Measurements from ENCODE around the gene LRRC59. TPM values are rescaled to one million over a fixed set of nuclear protein-coding genes. Genes with fewer than 3 reads are reported as not detected.

LRRC59 gene
- total RNA-seq, 3 donors from 2014 or later: 76.8 to 143 (median 109) TPM

DNA sequence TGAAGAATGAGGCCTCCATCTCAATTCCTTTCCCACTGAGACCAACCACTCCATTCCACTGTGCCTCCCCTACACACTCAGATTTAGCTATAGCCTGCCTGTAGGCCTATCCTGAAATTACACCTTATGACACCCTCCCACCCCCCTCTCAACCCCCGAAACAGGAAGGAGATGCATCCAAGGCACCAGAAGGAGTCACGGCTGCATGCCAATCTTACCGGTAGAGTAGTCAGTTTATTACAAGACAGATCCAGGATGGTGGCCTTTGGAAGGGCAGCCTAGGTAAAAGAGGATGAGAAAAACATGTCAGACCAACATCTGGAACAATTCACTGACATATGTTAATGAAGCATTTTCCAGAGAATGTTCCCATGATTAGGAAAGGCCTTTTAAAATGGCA is 2.6 kb downstream of the LRRC59 start:
- Histone ChIP-seq H3K4me3 (no peak overlapping the region), H3K9me3 (no peaks in the 10 kb centered on the region), H3K4me1 (ENCODE audit: low read depth) (peaks cover 25% of the 10 kb centered on the region), H3K36me3 (ENCODE audit: low read depth) (peaks cover 13% of the 10 kb centered on the region)
- ATAC-seq (no peak), DNase-seq (no peak)
- TF ChIP-seq, protein P1, sequence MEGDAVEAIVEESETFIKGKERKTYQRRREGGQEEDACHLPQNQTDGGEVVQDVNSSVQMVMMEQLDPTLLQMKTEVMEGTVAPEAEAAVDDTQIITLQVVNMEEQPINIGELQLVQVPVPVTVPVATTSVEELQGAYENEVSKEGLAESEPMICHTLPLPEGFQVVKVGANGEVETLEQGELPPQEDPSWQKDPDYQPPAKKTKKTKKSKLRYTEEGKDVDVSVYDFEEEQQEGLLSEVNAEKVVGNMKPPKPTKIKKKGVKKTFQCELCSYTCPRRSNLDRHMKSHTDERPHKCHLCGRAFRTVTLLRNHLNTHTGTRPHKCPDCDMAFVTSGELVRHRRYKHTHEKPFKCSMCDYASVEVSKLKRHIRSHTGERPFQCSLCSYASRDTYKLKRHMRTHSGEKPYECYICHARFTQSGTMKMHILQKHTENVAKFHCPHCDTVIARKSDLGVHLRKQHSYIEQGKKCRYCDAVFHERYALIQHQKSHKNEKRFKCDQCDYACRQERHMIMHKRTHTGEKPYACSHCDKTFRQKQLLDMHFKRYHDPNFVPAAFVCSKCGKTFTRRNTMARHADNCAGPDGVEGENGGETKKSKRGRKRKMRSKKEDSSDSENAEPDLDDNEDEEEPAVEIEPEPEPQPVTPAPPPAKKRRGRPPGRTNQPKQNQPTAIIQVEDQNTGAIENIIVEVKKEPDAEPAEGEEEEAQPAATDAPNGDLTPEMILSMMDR (IDR thresholded peaks at IDR 0.05): no peak
- intact Hi-C loops (cut with DNase I, micrococcal nuclease): no loop called here

DNA sequence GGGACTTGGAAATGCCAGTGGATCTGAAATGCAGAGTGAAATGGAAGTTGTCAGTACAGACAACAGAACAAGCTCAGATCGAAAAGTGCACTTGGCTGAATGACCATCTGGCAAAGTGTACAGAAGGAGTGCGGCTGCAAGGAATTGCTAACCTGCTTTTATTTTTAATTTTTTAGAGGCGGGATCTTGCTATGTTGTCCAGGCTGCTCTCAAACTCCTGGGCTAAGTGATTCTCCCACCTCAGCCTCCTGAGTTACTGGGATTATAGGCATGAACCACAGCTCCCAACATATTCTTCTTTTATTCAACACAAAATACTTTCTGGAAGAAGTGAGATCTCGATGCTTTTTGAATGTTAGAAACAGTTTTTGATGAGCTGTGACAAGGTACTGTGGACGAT is 3.6 kb downstream of the LRRC59 start:
- Histone ChIP-seq H3K4me1 (ENCODE audit: low read depth) (peaks cover 25% of the 10 kb centered on the region), H3K4me3 (no peak overlapping the region), H3K36me3 (ENCODE audit: low read depth) (peaks cover 13% of the 10 kb centered on the region), H3K9me3 (no peaks in the 10 kb centered on the region)
- ATAC-seq: no peak
- DNase-seq: no peak
- intact Hi-C loops (cut with DNase I, micrococcal nuclease): no loop called here
- TF ChIP-seq, protein P1 (IDR thresholded peaks at IDR 0.05): no peak

DNA sequence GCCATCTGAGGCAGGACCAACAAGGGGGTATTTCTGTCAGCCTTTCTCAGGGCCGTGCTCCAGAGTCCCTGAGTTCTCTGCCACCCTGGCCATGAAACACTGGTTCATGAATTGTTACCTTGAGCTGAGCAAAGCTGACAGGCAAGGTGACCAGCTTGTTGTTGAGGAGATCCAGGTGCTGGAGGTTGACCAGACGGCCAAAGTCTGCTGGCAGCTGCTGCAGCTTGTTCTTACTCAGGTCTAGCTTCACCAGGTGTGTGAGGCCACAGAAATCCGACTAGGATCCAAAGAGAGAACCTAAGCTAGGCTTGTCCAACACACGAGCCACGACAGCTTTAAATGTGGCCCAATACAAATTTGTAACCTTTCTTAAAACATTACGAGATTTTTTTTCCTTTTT is 4.7 kb downstream of the LRRC59 start:
- Histone ChIP-seq H3K9me3 (no peaks in the 10 kb centered on the region), H3K4me3 (no peak overlapping the region), H3K36me3 (ENCODE audit: low read depth) (peaks cover 13% of the 10 kb centered on the region), H3K4me1 (ENCODE audit: low read depth) (peaks cover 21% of the 10 kb centered on the region)
- DNase-seq: no peak
- TF ChIP-seq, protein P1 (IDR thresholded peaks at IDR 0.05): no peak
- ATAC-seq: no peak
- intact Hi-C loops (cut with DNase I, micrococcal nuclease): no loop called here

DNA sequence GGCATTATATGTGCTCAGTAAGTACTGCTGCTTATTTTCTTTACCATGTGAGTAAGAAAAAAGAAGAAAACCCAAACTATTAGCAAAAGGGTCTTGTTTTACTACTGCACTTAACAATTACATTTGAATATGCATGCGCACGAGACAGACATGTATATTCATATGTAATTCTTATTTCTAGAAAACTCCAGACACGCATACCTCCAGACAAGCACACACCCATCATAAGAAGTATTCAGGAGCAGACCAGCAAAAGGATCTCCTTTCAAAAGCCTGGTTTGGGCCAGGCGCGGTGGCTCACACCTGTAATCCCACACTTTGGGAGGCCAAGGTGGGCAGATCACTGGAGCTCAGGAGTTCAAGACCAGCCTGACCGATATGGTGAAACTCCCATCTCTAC is 7.8 kb downstream of the LRRC59 start:
- TF ChIP-seq, protein P1 (IDR thresholded peaks at IDR 0.05): no peak
- ATAC-seq (no peak), DNase-seq (no peak)
- H3K4me1 ChIP-seq (ENCODE audit: low read depth): peaks cover 4% of the 10 kb centered on the region
- intact Hi-C loops (cut with DNase I, micrococcal nuclease): no loop called here
- H3K9me3 ChIP-seq: no peaks in the 10 kb centered on the region
- H3K4me3 ChIP-seq: no peak overlapping the region
- H3K36me3 ChIP-seq (ENCODE audit: low read depth): peaks cover 19% of the 10 kb centered on the region

DNA sequence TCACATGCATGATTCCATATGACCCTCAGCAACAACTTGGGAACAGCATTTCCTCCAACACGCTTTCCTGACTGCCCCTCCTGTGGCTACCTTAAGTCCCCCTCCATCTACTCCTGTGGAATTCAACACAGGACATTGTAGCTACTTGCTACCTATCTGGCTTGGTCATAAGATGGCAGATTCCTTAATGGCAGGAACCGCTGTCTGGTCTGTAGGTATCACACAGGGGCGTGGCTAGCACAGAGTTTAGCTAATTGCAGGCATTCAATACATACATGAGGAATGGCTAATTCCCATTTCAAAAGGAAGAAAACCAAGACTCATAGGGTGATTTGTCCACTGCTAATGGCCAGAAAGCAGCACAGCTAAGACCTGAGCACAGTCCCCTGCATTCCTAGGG is 8.6 kb downstream of the LRRC59 start:
- peaks cover 20% of the 10 kb centered on the region for H3K36me3 ChIP-seq (ENCODE audit: low read depth)
- no peak overlapping the region for H3K4me3 ChIP-seq
- intact Hi-C loops (cut with DNase I, micrococcal nuclease): no loop called here
- DNase-seq: no peak
- ATAC-seq: no peak
- H3K9me3 ChIP-seq: no peaks in the 10 kb centered on the region
- TF ChIP-seq, protein P1 (IDR thresholded peaks at IDR 0.05): no peak
- no peaks in the 10 kb centered on the region for H3K4me1 ChIP-seq (ENCODE audit: low read depth)

DNA sequence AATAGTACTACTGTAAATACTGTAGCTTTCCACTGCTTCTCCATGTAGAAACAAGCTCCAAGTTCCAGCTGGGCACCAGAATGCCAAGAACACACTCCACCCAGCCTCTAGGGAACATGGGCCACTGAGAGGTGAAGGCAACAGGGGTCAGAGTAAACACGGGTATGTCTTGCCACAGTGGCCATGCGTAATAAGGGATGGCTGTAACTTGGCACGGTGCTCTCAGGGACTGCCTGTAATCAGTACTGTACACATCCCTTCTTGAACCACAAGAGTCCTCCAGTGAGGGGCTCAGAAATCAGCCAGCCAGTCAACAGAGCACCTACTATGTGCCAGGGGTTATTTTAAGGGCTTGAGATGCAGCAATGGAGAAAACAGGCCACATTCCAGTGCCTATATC is 10.8 kb downstream of the LRRC59 start:
- H3K9me3 ChIP-seq: no peaks in the 10 kb centered on the region

More for the DNA sequence above, 10.8 kb downstream of the LRRC59 start:
- Histone ChIP-seq H3K36me3 (ENCODE audit: low read depth) (peaks cover 23% of the 10 kb centered on the region), H3K4me1 (ENCODE audit: low read depth) (no peaks in the 10 kb centered on the region), H3K4me3 (no peak overlapping the region)
- no peak for DNase-seq
- intact Hi-C loops (cut with DNase I, micrococcal nuclease): no loop called here
- TF ChIP-seq, protein P1 (IDR thresholded peaks at IDR 0.05): no peak
- ATAC-seq: no peak
